Measurements from ENCODE around the gene PLOD3. TPM values are rescaled to one million over a fixed set of nuclear protein-coding genes. Genes with fewer than 3 reads are reported as not detected.

PLOD3 gene
- polyA plus RNA-seq, 1 donor (not counting 4 experiments of a cell fraction or from before 2014, with no cell fraction given): 31.6 TPM

DNA sequence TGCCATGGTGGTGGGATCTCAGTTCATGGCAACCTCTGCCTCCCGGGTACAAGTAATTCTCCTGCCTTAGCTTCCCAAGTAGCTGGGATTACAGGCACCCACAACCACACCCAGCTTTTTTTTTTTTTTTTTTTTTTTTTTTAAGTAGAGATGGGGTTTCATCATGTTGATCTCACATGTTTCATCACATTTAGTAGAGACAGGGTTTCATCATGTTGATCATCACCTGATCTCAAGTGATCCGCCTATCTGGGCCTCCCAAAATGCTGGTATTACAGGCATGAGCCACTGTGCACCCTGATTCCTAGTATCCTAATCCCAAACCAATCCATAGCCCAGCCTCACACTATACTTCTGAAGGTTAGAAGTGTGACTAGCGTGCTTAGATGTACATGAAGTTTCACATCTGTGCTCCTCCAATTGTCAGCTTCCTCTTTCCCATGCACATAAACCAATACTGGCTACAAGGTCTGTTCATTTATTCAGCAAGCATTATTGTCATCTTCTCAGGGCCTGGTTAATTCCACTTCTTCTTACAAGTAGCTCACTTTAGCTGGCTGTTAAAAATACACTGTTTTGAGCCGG lies 30.4 kb downstream of the PLOD3 start:
- no peak overlapping the region for H3K27ac ChIP-seq (ENCODE audit: control insufficient read depth, insufficient read depth, low read length)
- dilution Hi-C loops (cut with MboI; ENCODE audit: extremely low pct_ligation_motif_present, low sequenced_read_pairs): no loop called here
- TF ChIP-seq, protein P1, sequence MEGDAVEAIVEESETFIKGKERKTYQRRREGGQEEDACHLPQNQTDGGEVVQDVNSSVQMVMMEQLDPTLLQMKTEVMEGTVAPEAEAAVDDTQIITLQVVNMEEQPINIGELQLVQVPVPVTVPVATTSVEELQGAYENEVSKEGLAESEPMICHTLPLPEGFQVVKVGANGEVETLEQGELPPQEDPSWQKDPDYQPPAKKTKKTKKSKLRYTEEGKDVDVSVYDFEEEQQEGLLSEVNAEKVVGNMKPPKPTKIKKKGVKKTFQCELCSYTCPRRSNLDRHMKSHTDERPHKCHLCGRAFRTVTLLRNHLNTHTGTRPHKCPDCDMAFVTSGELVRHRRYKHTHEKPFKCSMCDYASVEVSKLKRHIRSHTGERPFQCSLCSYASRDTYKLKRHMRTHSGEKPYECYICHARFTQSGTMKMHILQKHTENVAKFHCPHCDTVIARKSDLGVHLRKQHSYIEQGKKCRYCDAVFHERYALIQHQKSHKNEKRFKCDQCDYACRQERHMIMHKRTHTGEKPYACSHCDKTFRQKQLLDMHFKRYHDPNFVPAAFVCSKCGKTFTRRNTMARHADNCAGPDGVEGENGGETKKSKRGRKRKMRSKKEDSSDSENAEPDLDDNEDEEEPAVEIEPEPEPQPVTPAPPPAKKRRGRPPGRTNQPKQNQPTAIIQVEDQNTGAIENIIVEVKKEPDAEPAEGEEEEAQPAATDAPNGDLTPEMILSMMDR (optimal IDR thresholded peaks at IDR 0.05 in 1 of 3, IDR thresholded peaks at IDR 0.05 in 1 of 3, conservative IDR thresholded peaks at IDR 0.05 in 1 of 3; ENCODE audit: extremely low read depth in 1 of 3, insufficient read depth in 2 of 3, low read length in 3 of 3): no peak
- no peak for TF ChIP-seq EZH2 (IDR thresholded peaks at IDR 0.05; ENCODE audit: low read length)

DNA sequence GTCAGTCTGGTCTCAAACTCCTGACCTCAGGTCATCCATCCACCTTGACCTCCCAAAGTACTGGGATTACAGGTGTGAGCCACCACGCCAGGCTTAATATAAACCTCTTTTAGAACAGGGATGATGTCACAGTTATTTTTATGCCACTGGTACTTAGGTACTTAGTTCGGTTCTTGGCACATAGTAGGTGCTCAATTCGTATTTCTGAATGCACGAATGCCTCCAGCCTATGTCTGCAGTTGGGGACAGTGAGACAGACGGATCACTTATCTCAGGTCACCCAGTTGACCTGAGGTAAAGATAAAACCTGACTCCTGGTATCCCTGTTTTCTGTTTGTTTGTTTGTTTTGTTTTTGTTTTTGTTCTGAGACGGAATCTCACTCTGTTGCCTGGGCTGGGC lies 31.2 kb downstream of the PLOD3 start:
- Histone ChIP-seq H3K9me3 (ENCODE audit: control insufficient read depth, low read depth, low read length) (no peaks in the 10 kb centered on the region), H3K4me1 (ENCODE audit: control insufficient read depth, extremely low read depth, insufficient read depth, low read length) (peaks cover 2% of the 10 kb centered on the region), H3K79me2 (ENCODE audit: control insufficient read depth, insufficient read depth, low read length) (no peaks in the 10 kb centered on the region), H3K4me3 (ENCODE audit: control insufficient read depth in 2 of 3, extremely low read depth in 1 of 3, insufficient read depth in 2 of 3, low read depth in 1 of 3, low read length in 3 of 3) (no peak overlapping the region), H4K20me1 (ENCODE audit: control insufficient read depth, extremely low read depth, insufficient read depth, low read length) (no peaks in the 10 kb centered on the region), H3K27ac (ENCODE audit: control insufficient read depth, insufficient read depth, low read length) (no peak overlapping the region), H3K27me3 (ENCODE audit: control insufficient read depth, extremely low read depth, insufficient read depth, low read length) (peaks cover under 1% of the 10 kb centered on the region), H3K9ac (ENCODE audit: control insufficient read depth, extremely low read depth, insufficient read depth, low read length) (no peak overlapping the region), H3K9me1 (ENCODE audit: control insufficient read depth, extremely low read depth, insufficient read depth, low read length) (no peaks in the 10 kb centered on the region), H2AFZ (ENCODE audit: control insufficient read depth, low read length) (no peak overlapping the region), H3K36me3 (ENCODE audit: control insufficient read depth in 2 of 2, extremely low read depth in 1 of 2, insufficient read depth in 2 of 2, low read length in 2 of 2) (no peaks in the 10 kb centered on the region), H3K4me2 (ENCODE audit: control insufficient read depth, extremely low read depth, insufficient read depth, low read depth, low read length) (no peak overlapping the region)
- TF ChIP-seq, protein P1 (optimal IDR thresholded peaks at IDR 0.05 in 1 of 3, IDR thresholded peaks at IDR 0.05 in 1 of 3, conservative IDR thresholded peaks at IDR 0.05 in 1 of 3; ENCODE audit: extremely low read depth in 1 of 3, insufficient read depth in 2 of 3, low read length in 3 of 3): no peak
- no peak for TF ChIP-seq EZH2 (IDR thresholded peaks at IDR 0.05; ENCODE audit: low read length)
- no peak for FAIRE-seq
- dilution Hi-C loops (cut with MboI; ENCODE audit: extremely low pct_ligation_motif_present, low sequenced_read_pairs): no loop called here
- DNase-seq (ENCODE audit: low read depth, low spot score): no peak

More for the DNA sequence above, 30.4 kb downstream of the PLOD3 start:
- Histone ChIP-seq H3K9ac (ENCODE audit: control insufficient read depth, extremely low read depth, insufficient read depth, low read length) (no peak overlapping the region), H3K9me1 (ENCODE audit: control insufficient read depth, extremely low read depth, insufficient read depth, low read length) (no peaks in the 10 kb centered on the region), H3K4me2 (ENCODE audit: control insufficient read depth, extremely low read depth, insufficient read depth, low read depth, low read length) (no peak overlapping the region), H2AFZ (ENCODE audit: control insufficient read depth, low read length) (no peak overlapping the region), H4K20me1 (ENCODE audit: control insufficient read depth, extremely low read depth, insufficient read depth, low read length) (no peaks in the 10 kb centered on the region), H3K4me1 (ENCODE audit: control insufficient read depth, extremely low read depth, insufficient read depth, low read length) (peaks cover 2% of the 10 kb centered on the region), H3K79me2 (ENCODE audit: control insufficient read depth, insufficient read depth, low read length) (no peaks in the 10 kb centered on the region), H3K9me3 (ENCODE audit: control insufficient read depth, low read depth, low read length) (no peaks in the 10 kb centered on the region), H3K36me3 (ENCODE audit: control insufficient read depth in 2 of 2, extremely low read depth in 1 of 2, insufficient read depth in 2 of 2, low read length in 2 of 2) (no peaks in the 10 kb centered on the region), H3K4me3 (ENCODE audit: control insufficient read depth in 2 of 3, extremely low read depth in 1 of 3, insufficient read depth in 2 of 3, low read depth in 1 of 3, low read length in 3 of 3) (no peak overlapping the region), H3K27me3 (ENCODE audit: control insufficient read depth, extremely low read depth, insufficient read depth, low read length) (no peaks in the 10 kb centered on the region)
- FAIRE-seq (no peak), DNase-seq (ENCODE audit: low read depth, low spot score) (no peak)

Data from keratinocyte (primary cell).